KBM-7 (cell line): ENCODE results near the gene IGFBP2.
A peak's percentile ranks its signal among the peaks of the same experiment; 100 is the strongest.
"Not testable (repeated sequence)": the region's sequence is repeated elsewhere in the genome, so short reads cannot be mapped to it uniquely, and the experiment has no call there.

Source experiments
- DNase-seq: peaks from one replicate; pipeline ENCODE4 v3.0.0-alpha.2; 2015
- in situ Hi-C: fragments of 300-500 bp; cut with MboI; formaldehyde crosslinking; loops from 2 replicates; pipeline ENCODE4 v1.14.3; 2020; ENCODE audit warnings: low sequenced_read_pairs, low pct_unique_long_range_greater_than_20kb, mixed read lengths

The IGFBP2 gene

GRCh38 chr2:216632952-216633615 lies at the start of gene IGFBP2:
Gene IGFBP2, plus strand, starts transcription at chr2:216633420. Its CDS starts 104 bp downstream, at chr2:216633524.
- DNase-seq: peak; percentile 73

GRCh38 chr2:216583606-216584005 lies 49.6 kb upstream of the IGFBP2 start:
- in situ Hi-C loops: no loop called here
- no peak for DNase-seq

More at GRCh38 chr2:216632952-216633615, at the start of gene IGFBP2:
- in situ Hi-C loops: no loop called here

GRCh38 chr2:216584112-216584511 lies 49.1 kb upstream of the IGFBP2 start:
- in situ Hi-C loops: no loop called here
- no peak for DNase-seq

GRCh38 chr2:216585441-216585840 lies 47.8 kb upstream of the IGFBP2 start:
- in situ Hi-C loops: no loop called here
- no peak for DNase-seq

- no peak for DNase-seq
- in situ Hi-C loops: no loop called here
Observed at GRCh38 chr2:216588861-216589710, 44.1 kb upstream of the IGFBP2 start.

- in situ Hi-C loops: no loop called here
- DNase-seq: no peak
Observed at GRCh38 chr2:216589791-216590190, 43.4 kb upstream of the IGFBP2 start.

- peak; percentile 73 for DNase-seq
- in situ Hi-C loops: no loop called here
Observed at GRCh38 chr2:216590780-216591179, 42.4 kb upstream of the IGFBP2 start.

GRCh38 chr2:216591480-216591879 lies 41.7 kb upstream of the IGFBP2 start:
- in situ Hi-C loops: no loop called here
- no peak for DNase-seq

GRCh38 chr2:216594081-216594480 lies 39.1 kb upstream of the IGFBP2 start:
- no peak for DNase-seq
- in situ Hi-C loops: no loop called here

GRCh38 chr2:216596236-216596979 lies 36.8 kb upstream of the IGFBP2 start:
- DNase-seq: peak; percentile 44
- in situ Hi-C loops: no loop called here

- in situ Hi-C loops: no loop called here
- no peak for DNase-seq
Observed at GRCh38 chr2:216596980-216597509, 36.2 kb upstream of the IGFBP2 start.

- in situ Hi-C loops, DNase-seq: not testable (repeated sequence)
Observed at GRCh38 chr2:216597825-216598224, 35.4 kb upstream of the IGFBP2 start.

- DNase-seq: no peak
- in situ Hi-C loops: no loop called here
Observed at GRCh38 chr2:216601632-216602409, 31.4 kb upstream of the IGFBP2 start.

- DNase-seq: peak; percentile 48
- in situ Hi-C loops: no loop called here
Observed at GRCh38 chr2:216603010-216603883, 30.0 kb upstream of the IGFBP2 start.

GRCh38 chr2:216603884-216604245 lies 29.4 kb upstream of the IGFBP2 start:
- no peak for DNase-seq
- in situ Hi-C loops: no loop called here

- in situ Hi-C loops: no loop called here
- DNase-seq: no peak
Observed at GRCh38 chr2:216604458-216604857, 28.8 kb upstream of the IGFBP2 start.

GRCh38 chr2:216606551-216607276 lies 26.5 kb upstream of the IGFBP2 start:
- in situ Hi-C loops: no loop called here
- DNase-seq: peak; percentile 48

GRCh38 chr2:216607277-216607560 lies 26.0 kb upstream of the IGFBP2 start:
- in situ Hi-C loops: no loop called here
- no peak for DNase-seq
